OCI-M2 (cell line): ENCODE data around the gene PPDPF.

Experiments used
- DNase-seq: peaks from one replicate; lab custom pipeline; 2025; ENCODE audit not compliant: unreplicated experiment; lab: John Stamatoyannopoulos, UW

The PPDPF gene

DNA sequence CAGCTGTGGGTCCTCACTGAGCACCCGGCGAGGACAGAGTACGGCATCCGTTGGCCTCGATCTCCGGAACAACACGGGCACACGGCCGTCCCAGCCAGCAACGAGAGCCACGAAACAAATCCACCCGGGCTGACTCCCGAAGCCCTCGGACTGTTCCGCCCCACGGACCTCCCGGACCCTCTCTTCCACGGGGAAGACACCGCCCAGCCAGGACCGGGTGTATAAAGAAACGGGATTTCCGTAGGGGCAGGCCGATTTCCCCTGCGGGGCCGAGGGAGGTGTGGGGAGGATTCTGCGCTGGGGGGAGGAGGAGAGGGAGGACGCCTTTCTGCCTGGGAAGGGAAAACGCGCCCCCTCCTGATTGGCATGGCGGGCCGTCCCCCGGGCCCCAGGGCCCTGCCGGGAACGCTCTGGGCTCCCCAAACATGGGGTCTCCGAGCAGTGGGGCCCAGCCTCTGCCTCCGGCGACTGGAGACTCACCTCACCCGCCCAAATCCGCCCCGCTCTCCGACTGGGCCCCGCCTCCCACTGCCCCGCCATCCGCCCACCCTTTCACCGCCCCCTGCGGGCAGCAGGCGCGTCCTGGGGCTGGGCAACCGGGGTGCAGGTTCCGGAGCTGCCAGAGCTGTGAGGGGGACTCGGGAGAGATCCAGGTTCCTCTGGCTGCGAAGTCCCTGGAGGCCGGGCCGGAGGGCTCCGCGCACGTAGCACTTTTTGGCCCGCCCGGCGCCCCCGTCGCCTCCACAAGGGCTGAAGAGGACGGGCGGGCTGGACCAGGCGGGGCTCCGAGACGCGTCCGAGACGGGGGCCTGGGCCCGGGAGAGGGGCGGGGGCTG is 679 bp upstream of the PPDPF start:
- DNase-seq: no peak

DNA sequence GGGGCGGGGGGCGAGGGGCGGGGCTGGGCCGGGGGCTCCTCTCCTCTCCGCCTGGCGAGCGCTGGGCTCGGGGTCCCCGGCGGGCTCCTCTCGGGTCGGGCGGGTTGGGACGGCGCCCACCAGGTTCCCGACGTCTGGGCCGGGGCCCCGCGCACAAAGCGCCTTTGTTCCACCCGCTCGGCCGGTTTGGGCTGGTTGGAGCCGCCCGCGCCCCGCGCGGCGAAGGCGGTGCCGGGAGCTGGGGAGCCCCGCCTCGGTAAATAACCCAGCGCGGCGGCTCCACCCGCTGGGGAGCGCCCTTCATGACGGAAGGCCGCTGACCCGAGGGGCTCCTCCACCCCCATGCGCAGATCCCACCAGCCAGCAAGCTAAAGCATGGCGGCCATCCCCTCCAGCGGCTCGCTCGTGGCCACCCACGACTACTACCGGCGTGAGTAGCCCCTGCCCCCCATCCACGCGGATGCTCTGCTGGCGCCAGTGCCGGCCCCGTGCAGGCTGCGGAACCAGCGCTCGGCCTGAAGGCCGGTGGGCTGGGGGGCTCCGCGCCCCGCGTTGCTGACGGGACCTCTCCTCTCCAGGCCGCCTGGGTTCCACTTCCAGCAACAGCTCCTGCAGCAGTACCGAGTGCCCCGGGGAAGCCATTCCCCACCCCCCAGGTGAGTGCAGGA is 503 bp downstream of the PPDPF start:
- no peak for DNase-seq

DNA sequence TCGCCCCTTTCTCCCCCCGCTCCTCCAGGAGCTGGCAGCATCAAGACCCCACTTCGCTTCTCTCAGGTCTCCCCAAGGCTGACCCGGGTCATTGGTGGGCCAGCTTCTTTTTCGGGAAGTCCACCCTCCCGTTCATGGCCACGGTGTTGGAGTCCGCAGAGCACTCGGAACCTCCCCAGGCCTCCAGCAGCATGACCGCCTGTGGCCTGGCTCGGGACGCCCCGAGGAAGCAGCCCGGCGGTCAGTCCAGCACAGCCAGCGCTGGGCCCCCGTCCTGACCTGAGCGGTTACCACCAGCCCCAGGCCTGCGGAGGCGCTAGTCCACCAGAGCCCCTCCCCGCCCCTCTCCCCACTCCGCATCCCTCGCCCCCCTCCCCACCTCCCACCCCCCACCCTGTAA is 1.0 kb downstream of the PPDPF start:
- DNase-seq: no peak

DNA sequence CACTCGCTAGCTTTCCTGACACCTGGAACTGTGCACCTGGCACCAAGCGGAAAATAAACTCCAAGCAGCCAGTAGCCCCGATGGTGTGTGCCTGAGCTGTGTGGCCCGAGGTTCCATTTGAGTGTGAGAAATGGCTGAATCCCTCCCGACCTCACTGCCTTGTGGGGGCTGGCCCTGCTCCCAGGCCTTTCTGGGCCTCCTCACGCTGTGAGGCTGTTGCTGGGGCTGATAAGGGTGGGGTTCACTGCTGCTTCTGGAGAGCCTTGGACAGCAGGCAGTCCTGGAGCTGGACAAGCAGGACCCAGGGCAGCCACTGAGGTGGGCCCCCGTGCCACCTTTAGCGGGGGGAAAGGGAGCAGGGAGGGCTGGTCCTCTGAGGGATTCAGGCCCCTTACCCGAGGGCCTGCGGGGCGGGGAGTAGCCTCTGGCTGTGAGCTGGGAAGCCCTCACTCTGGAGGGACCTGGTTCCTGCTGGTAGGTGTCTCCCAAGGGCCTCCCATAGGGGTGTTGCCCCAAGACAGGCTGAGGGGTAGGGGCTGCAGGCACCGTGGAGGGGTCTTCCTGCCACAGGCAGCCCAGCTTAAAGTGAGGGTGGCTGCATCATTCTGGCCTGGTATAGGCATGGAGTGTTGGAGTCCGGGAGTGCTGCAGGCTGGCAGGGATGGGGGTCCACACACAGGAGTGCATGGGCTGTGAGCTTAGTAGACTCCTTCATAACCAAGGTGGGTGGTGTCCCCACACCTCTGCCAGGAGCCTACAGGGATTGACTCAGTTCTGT is 1.7 kb downstream of the PPDPF start:
- DNase-seq: no peak

DNA sequence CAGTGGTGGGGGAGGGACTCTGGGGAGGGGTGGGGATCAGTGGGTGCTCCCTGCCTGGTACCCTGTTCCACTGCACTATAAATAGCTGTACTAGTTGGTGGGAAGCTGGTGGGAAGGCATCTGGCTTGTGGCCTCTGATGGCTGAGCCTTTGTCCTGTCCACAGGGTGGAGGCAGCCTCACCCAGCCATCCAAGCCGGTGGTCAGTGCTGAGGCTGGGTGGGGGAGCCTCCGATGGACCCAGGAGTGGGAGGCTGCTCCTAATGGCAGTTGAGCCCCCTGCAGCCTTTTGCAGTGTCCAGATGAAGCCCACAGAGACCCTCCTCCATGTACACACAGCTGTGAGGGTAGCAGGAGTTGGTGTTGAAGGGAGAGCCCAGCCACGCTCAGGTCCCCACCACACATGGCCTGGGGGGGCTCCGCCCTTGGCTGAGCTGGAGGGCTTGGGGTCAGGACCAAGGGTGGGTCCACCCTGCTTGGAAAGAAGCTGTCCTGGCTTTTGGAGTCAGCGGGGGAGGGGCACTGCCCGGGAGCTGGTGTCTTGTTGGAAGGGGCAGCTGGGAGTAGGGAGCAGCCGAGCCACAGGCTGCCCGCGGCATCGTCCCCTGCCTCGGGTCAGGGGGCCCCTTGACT is 2.5 kb downstream of the PPDPF start:
- no peak for DNase-seq

DNA sequence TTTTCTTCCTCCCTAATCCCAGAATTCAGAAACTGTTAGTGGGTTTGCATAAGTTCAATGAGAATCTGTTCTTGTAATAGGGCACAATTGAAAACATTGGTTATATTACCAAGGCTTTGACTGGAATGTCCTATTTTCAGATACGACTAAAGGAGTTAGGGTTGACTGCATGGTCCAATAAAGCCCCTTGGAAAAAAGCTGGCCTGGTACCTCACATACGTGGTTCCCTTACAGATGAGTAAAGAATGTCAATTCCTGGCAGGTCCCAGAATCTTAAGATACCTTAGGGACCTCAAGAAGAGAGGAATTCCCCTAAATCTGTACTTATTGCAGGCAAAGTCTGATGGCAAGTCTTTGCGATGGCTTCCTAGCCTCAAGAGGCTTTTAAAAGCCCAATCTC is 4.6 kb downstream of the PPDPF start:
- DNase-seq: no peak

DNA sequence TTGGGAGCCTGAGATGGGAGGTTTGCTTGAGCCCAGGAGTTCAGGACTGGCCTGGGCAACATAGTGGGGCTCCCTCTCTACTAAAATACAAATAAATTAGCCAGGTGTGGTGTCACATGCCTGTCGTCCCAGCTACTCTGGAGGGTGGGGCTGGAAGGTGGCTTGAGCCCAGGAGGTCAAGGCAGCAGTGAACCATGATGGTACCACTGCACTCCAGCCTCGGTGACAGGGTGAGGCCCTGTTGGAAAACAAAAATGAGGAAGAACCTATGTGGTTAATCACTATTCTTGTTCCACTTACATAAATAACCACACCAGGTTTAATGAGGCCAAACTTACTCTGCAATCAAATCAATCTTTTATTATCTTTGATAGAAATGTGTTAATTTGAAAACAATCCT is 5.4 kb downstream of the PPDPF start:
- DNase-seq: no peak

DNA sequence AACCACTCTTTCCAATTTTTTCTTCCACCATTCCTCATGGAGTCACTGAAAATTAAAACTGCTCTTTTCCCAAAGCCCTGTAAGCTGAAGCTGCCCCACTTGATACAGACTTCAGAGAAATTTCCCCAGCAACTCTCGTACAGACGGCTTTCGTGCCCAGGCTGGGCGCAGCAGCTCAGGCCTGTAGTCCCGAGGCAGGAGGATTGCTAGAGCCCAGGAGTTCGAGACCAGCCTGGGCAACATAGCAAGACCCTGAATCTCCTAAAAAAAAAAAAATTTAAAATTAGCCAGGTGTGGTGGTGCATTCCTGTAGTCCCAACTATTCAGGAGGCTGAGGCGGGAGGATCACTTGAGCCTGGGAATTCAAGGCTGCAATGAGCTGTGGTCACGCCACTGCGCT is 6.6 kb downstream of the PPDPF start:
- DNase-seq: no peak

DNA sequence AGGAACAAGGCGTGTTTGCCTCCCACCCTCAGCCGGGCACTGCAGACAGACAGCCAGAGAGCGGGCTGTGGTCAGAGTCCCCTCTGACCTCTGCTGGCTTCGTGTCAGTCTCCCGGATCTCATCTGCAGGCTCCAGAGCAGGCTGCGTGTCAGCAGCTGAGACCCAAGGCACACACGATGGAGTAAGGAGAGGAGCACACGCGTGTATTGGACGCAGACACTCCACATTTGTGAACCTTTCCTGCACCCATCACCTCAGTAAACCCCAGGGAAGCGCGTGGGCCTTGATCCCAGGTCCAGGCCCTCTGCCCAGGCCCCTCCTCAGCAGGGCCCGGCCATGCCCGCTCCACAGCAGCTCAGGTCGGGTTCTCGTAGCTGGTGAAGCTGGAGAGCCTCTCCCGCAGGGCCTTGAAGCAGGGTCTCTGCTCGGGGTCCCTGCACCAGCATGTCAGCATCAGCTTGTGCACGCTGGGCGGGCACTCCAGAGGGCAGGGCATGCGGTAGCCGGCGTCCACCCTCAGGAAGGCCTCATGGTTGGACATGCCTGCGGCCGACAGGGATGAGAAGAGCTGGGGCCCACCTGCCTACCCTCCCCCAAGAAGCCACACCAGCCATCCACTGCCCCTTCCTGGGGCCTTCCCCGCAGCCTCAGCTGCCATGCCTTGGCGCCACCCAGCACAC is 8.8 kb downstream of the PPDPF start:
- DNase-seq: no peak

DNA sequence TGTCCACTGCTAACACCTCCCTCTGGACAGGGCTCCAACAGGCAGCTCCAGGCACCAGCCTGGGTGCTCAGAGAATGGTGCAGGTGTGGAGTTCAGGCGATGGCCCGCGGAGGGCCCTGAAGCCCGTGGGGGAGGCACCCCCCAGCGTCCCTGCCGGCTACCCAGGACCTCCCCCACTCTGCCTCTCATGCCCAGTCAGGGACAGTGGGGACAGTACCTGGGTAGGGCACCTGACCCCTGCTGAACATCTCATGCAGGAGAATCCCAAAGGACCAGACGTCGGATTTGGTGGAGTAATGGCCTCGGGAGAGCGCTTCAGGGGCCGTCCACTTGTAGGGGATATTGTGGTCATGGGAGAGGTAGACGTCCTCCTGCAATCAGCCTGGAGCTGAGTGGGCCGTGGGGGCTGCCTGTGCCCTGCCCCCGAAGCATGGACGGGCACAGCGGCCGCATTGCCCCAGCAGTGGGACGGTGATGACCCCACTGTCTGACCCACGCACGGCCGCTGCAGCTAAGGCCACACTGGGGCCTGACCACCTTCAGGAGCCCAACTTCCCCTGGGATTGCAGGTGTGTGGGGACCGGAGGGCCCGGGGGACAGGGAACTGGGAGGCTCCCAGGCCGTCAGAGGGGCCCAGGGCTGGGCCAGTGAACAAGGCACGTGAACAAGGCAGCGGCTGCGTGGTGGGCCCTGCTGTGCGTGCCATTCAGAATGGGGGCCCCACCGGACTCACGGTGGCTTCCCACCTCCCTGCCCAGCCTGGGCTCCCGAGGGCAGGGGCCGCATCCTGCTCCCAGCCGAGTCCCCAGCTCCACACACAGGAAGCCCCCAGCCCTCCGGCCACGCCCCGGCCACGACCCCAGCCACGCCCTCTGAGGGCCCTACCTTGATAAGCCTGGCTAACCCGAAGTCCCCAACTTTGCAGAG is 9.6 kb downstream of the PPDPF start:
- DNase-seq: no peak

DNA sequence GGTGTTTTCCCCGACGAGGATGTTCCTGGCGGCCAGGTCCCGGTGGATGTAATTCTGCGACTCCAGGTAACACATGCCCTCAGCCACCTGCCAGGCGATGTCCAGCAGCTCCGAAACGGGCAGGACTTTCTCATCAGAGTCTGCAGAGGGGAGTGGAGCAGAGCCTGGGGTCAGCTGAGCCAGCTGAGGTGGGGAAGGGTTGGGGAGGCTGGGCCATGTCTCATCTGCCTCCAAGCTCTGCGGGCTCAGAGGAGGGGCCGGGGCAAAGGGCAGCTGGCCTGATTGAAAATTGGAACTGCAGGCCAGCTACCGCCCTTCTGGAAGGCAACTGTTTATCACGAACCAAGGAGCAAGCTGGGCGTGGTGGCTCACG is 10.2 kb downstream of the PPDPF start:
- DNase-seq: no peak

DNA sequence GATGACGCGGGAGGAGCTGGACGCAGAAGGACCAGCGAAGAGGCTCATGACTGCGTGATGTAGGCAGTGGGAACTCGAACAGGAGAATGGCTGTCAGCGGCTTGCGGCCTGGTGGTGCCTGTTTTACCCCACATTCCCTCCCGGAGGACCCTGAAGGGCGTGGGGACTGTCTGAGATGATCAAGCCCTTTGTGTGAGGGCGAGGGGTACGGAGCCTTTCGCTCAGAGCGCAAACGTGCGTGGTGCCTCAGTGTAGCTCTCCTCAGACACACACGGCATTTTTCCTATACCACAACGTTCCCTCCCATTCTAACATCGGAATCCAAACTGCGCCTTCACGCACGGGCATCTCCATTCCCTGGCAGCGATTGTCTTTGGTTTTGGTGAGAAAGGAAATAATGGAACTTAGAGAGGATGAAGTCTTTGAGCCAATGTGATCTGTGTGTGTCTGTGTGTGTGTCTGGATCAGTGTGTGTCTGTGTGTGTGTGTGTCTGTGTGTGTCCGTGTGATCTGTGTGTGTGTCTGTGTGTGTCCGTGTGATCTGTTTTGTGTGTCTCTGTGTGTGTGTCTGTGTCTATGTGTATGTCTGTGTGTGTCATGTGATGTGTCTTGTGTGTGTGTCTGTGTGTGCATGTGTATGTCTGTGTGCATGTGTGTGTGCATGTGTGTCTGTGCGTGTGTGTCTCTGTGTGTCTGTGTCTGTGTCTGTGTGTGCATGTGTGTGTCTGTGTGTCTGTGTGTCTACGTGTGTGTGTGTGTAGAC is 11.3 kb downstream of the PPDPF start:
- DNase-seq: no peak

DNA sequence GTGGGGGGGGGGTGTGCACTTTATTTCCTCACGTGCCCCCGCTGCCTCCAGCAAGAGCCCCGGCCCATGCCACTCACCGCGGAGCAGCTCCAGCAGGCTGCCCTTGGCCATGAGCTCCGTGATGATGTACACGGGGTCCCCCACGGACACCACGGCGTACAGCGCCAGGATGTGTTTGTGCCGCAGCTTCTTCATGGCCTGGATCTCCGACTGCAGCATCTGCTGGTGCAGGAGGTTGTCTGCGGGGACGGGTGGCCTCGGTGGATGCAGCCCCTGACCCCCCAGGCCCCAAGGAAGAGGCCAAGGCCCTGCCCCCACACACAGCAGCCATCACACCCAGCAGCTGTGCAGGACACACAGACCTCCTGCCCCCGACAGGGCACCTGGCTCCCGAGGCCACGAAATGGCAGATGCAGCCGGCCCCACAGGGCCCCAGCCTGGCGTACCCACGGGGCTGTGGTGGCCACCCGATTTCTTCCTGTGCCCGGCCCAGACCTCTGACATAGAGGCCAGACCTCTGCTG is 11.9 kb downstream of the PPDPF start:
- DNase-seq: no peak

DNA sequence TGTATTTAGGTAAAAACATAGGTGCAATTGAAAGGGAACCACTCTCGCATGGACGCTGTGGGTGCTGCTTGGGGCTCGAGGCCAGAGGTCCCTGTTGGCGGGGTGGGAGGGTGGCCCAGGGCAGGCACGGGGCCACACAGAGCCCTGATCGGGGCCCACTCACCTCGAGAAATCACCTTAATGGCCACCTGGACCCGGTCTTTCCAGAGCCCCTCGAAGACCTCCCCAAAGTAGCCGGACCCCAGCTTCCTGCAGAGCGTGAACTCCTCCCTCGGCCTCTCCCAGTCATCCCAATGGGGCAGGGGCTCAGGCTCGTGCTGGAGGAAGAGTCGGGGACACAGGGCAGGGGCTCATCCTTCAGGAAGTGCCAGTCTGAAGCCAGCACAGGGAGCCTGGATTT is 12.8 kb downstream of the PPDPF start:
- DNase-seq: no peak

DNA sequence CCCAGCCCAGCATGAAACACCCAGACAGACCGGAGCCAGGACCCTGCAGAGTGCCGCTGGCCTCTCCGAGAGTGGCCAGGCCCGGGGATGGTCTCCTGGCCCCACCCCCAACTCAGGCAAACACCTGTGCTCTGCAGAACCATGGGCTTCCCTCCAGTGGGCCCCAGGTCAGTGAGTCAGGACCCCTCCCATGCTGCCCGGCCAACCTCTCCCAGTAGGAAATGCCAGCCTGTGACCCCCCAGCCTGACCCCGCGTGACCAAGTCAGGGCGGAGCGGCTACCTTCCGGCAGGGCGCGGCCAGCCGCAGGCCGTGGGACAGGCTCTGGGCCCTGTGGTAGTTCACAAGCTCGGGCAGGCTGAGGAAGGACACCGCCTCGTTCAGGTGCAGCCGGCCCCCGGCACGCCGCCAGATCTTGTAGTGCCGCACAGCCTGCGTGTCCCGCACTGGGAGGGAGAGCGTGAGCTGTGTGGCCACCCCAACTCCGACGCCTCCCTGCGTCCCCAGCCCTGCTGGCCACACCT is 13.4 kb downstream of the PPDPF start:
- DNase-seq: no peak

DNA sequence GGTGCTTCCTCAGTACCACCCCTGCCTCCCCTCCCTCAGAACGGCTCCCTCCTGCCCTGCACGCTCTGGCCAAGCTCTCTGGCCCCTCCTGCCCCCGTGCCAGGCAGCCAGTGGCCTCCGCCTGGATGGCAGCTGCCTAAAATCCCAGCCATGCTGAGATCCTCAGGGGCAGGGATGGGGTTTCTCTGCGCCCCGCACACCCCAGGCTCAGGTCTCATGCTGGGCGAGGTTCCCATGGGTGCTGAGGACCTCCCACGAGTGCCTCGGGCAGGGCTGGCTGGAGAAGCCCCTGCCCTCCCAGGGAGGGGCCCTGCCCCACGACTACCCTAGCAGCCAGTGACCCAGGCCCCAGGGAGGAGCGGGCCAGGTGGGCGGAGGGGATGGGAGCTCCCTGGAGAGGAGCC is 13.9 kb downstream of the PPDPF start:
- DNase-seq: no peak

DNA sequence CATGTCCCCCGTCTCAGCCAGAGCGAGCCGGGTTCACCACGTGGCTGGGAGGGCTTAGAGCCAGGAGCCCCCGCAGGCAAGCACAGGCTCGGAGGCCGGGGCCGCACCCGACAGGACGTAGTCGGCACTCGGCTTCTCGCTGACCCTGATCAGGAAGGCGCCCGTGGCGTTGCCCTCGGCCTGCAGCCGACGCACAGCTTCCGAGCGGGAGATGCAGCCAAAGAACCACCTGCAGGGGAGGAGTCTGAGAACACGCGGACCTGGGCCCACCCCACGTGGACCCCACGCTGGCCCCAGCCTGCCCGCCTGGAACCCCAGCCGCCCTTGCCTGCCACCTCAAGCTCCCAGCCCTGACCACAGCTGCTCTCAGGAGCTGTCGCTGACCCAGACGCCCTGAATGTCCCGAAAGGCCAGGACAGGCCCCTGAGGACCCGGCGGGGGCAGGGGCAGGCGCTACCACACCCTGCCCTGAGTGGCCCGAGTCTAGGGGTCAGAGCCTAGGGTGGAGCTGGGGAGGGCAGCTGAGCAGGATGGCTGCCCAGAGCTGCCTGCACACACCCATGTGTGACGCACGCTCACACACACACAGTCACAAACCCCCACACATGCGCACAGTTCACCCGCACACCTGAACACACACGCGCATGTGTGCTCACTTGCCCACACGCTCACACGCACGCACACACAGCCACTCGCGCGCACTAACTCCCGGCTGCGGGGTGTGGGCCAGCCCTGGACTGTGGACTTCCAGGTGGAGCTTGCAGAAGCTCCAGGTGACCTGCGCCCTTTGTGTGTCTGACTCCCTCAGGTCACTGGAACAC is 14.5 kb downstream of the PPDPF start:
- no peak for DNase-seq
